IMR-90 (cell line): ENCODE measurements around the gene HMGCS2. TPM values are rescaled to one million over a fixed set of nuclear protein-coding genes. Genes with fewer than 3 reads are reported as not detected.
A peak's percentile ranks its signal among the peaks of the same experiment; 100 is the strongest.

ENCODE experiments used
- ATAC-seq: fragments of 200-7000 bp; cut with Tn5 transposase; 2 replicates; pipeline ENCODE4 v1.9.1; 2020; ENCODE audit warnings: low read depth, mild to moderate bottlenecking, moderate library complexity
- BruUV-seq: library from RNA; stranded (reverse); fragments of 400-500 nt; replicated peaks from 2 replicates; lab custom pipeline; 2021; lab: Mats Ljungman, UMichigan
- CTCF ChIA-PET: fragments of 300-600 bp; formaldehyde crosslinking; extraction: SDS; loops from one replicate; lab custom pipeline; 2021; ENCODE audit warnings: antibody characterized with exemption; lab: Yijun Ruan, JAX
- POLR2A ChIA-PET: fragments of 300-600 bp; sonication (Branson Sonifier 250); formaldehyde crosslinking; loops from one replicate; lab custom pipeline; 2022; ENCODE audit warnings: antibody characterized with exemption; ENCODE audit not compliant: unreplicated experiment; lab: Charles Lee
- DNase-seq: peaks from one replicate; pipeline ENCODE4 v3.0.0; 2013
- H2AFZ ChIP-seq: replicated peaks from 2 replicates; pipeline ENCODE3; 2013; ENCODE audit warnings: low read length, mild to moderate bottlenecking; ENCODE audit not compliant: poor library complexity
- H2AK5ac ChIP-seq: 2 replicates; pipeline ENCODE4 v1.6.1; 2013; ENCODE audit warnings: low read depth, low read length, inconsistent platforms
- H2AK9ac ChIP-seq: replicated peaks from 2 replicates; pipeline ENCODE3; 2013; ENCODE audit warnings: mild to moderate bottlenecking, low read depth, low read length, moderate library complexity; ENCODE audit not compliant: poor library complexity
- H2BK120ac ChIP-seq: 2 replicates; pipeline ENCODE4 v1.6.1; 2013; ENCODE audit warnings: low read depth, low read length, inconsistent platforms
- H2BK15ac ChIP-seq: 3 replicates; pipeline ENCODE4 v1.6.1; 2013; ENCODE audit warnings: low read depth, low read length, inconsistent platforms
- H2BK20ac ChIP-seq: 2 replicates; pipeline ENCODE4 v1.6.1; 2013; ENCODE audit warnings: low read depth, mild to moderate bottlenecking, inconsistent platforms, low read length, moderate library complexity
- H2BK5ac ChIP-seq: 2 replicates; pipeline ENCODE4 v1.6.1; 2013; ENCODE audit warnings: mild to moderate bottlenecking, low read depth, low read length, inconsistent platforms; ENCODE audit not compliant: poor library complexity, severe bottlenecking
- H3K14ac ChIP-seq: replicated peaks from 2 replicates; pipeline ENCODE4 v1.6.1; 2013; ENCODE audit warnings: low read depth, low read length, inconsistent platforms
- H3K18ac ChIP-seq: 2 replicates; pipeline ENCODE4 v1.6.1; 2013; ENCODE audit warnings: low read depth, low read length, control low read depth
- H3K23ac ChIP-seq: 2 replicates; pipeline ENCODE4 v1.6.1; 2013; ENCODE audit warnings: low read depth, low read length, inconsistent platforms
- H3K27ac ChIP-seq: 2 replicates; pipeline ENCODE4 v1.5.1; 2013; ENCODE audit warnings: mild to moderate bottlenecking, control low read depth, low read length; ENCODE audit not compliant: insufficient read depth
- H3K27me3 ChIP-seq: 2 replicates; pipeline ENCODE4 v1.6.1; 2013; ENCODE audit warnings: low read length; ENCODE audit not compliant: control insufficient read depth, insufficient read depth
- H3K36me3 ChIP-seq: 2 replicates; pipeline ENCODE4 v1.6.1; 2013; ENCODE audit warnings: low read length, mixed read lengths; ENCODE audit not compliant: control insufficient read depth, insufficient read depth
- H3K4ac ChIP-seq: 2 replicates; pipeline ENCODE4 v1.6.1; 2013; ENCODE audit warnings: low read depth, low read length, inconsistent platforms
- H3K4me1 ChIP-seq: 2 replicates; pipeline ENCODE4 v1.6.1; 2013; ENCODE audit warnings: low read length, mixed read lengths; ENCODE audit not compliant: control insufficient read depth, insufficient read depth
- H3K4me2 ChIP-seq: 2 replicates; pipeline ENCODE4 v1.6.1; 2013; ENCODE audit warnings: low read depth, mild to moderate bottlenecking, control low read depth, low read length, moderate library complexity
- H3K4me3 ChIP-seq: 2 replicates; pipeline ENCODE4 v1.5.1; 2013; ENCODE audit warnings: low read depth, mild to moderate bottlenecking, control low read depth, low read length, moderate library complexity; ENCODE audit not compliant: insufficient read depth
- H3K56ac ChIP-seq: 2 replicates; pipeline ENCODE4 v1.6.1; 2013; ENCODE audit warnings: low read length, inconsistent platforms; ENCODE audit not compliant: insufficient read depth; ENCODE audit errors: extremely low read depth
- H3K79me1 ChIP-seq, 2 experiments: 2 replicates each; pipeline ENCODE4 v1.6.1; 2013; ENCODE audit warnings: low read length in 2 of 2, inconsistent platforms in 1 of 2, low read depth in 1 of 2
- H3K9ac ChIP-seq: 2 replicates; pipeline ENCODE4 v1.6.1; 2013; ENCODE audit warnings: low read depth, low read length, control low read depth
- H3K9me1 ChIP-seq: 2 replicates; pipeline ENCODE4 v1.6.1; 2013; ENCODE audit warnings: low read length, inconsistent platforms; ENCODE audit not compliant: insufficient read depth
- H3K9me3 ChIP-seq: 2 replicates; pipeline ENCODE4 v1.6.1; 2013; ENCODE audit warnings: low read length; ENCODE audit not compliant: control insufficient read depth, insufficient read depth
- H4K20me1 ChIP-seq: 2 replicates; pipeline ENCODE4 v1.6.1; 2013; ENCODE audit warnings: low read length, inconsistent platforms; ENCODE audit not compliant: insufficient read depth
- H4K5ac ChIP-seq: 2 replicates; pipeline ENCODE4 v1.6.1; 2013; ENCODE audit warnings: mild to moderate bottlenecking, low read depth, low read length, control low read depth
- H4K8ac ChIP-seq, 2 experiments: 2 replicates each; pipeline ENCODE4 v1.6.1; 2013; ENCODE audit warnings: low read depth in 2 of 2, low read length in 2 of 2, control low read depth in 1 of 2, inconsistent platforms in 1 of 2
- H4K91ac ChIP-seq: 2 replicates; pipeline ENCODE4 v1.6.1; 2013; ENCODE audit warnings: low read depth, low read length, inconsistent platforms; ENCODE audit not compliant: insufficient read depth
- BHLHE40 ChIP-seq: fragments of 150-350 bp; IDR thresholded peaks from 2 replicates; pipeline ENCODE4 v1.6.1; 2016; ENCODE audit warnings: mild to moderate bottlenecking, low read depth, low read length
- CEBPB ChIP-seq: IDR thresholded peaks from 2 replicates; pipeline ENCODE4 v1.6.1; 2012; ENCODE audit warnings: low read depth, low read length, improper control_type of control experiment
- CHD1 ChIP-seq: IDR thresholded peaks from 2 replicates; pipeline ENCODE4 v1.6.1; 2012; ENCODE audit warnings: low read depth, low read length, improper control_type of control experiment
- CTCF ChIP-seq: conservative IDR thresholded peaks from 2 replicates; pipeline ENCODE4 v1.5.1; 2012; ENCODE audit warnings: mild to moderate bottlenecking, low read depth, low read length, improper control_type of control experiment
- FOS ChIP-seq: fragments of 150-350 bp; IDR thresholded peaks from 2 replicates; pipeline ENCODE4 v1.6.1; 2016; ENCODE audit warnings: low read depth, low read length
- MAZ ChIP-seq: IDR thresholded peaks from 2 replicates; pipeline ENCODE4 v1.6.1; 2012; ENCODE audit warnings: low read depth, mild to moderate bottlenecking, low read length, improper control_type of control experiment, moderate library complexity, borderline replicate concordance
- MXI1 ChIP-seq: IDR thresholded peaks from 2 replicates; pipeline ENCODE4 v1.6.1; 2012; ENCODE audit warnings: low read depth, mild to moderate bottlenecking, low read length, moderate library complexity, borderline replicate concordance
- POLR2A ChIP-seq: IDR thresholded peaks from 2 replicates; pipeline ENCODE4 v1.6.1; 2012; ENCODE audit warnings: mild to moderate bottlenecking, low read depth, low read length
- RAD21 ChIP-seq: IDR thresholded peaks from 2 replicates; pipeline ENCODE4 v1.6.1; 2012; ENCODE audit warnings: low read length, improper control_type of control experiment
- RCOR1 ChIP-seq: IDR thresholded peaks from 2 replicates; pipeline ENCODE4 v1.6.1; 2012; ENCODE audit warnings: mild to moderate bottlenecking, low read length, improper control_type of control experiment; ENCODE audit not compliant: insufficient replicate concordance
- SMC3 ChIP-seq: fragments of 150-350 bp; IDR thresholded peaks from 2 replicates; pipeline ENCODE4 v1.6.1; 2016; ENCODE audit warnings: low read depth, mild to moderate bottlenecking, antibody characterized with exemption, low read length, moderate library complexity
- WGBS, 2 experiments: methylation state at CpG; one replicate each; pipeline versions ENCODE4 v1.1.5 to v1.1.7; 2013; ENCODE audit warnings: missing lambda C conversion rate in 2 of 2; ENCODE audit not compliant: insufficient read length in 1 of 2; ENCODE audit errors: extremely low coverage in 2 of 2; 5-methylcytosine and 5-hydroxymethylcytosine counted together
- dilution Hi-C: fragments of 300-500 bp; cut with HindIII; formaldehyde crosslinking; loops from one replicate; pipeline ENCODE4 v1.14.3; 2018; ENCODE audit warnings: low sequenced_read_pairs; ENCODE audit not compliant: unreplicated experiment
- in situ Hi-C: fragments of 300-500 bp; cut with MboI; formaldehyde crosslinking; loops from 3 replicates; pipeline ENCODE4 v1.14.3; 2019; ENCODE audit warnings: low sequenced_read_pairs, inconsistent platforms, mixed read lengths
- intact Hi-C: fragments of 100-400 bp; cut with micrococcal nuclease; formaldehyde crosslinking; loops from 2 replicates; pipeline ENCODE4 v1.10.0; 2022
- polyA plus RNA-seq, 3 experiments: library from polyadenylated mRNA; depleted of rRNA; stranded (reverse); fragments of >200 nt; gene quantifications; 2 replicates each; pipeline ENCODE4 v1.2.3, GENCODE V29; 2012; ENCODE audit warnings: low replicate concordance in 1 of 3
- total RNA-seq: library from RNA; depleted of rRNA; stranded (reverse); fragments of >200 nt; gene quantifications from 2 replicates; pipeline ENCODE4 v1.2.3, GENCODE V29; 2012
- TF ChIP-seq, protein P1 (sequence below): fragments of 150-350 bp; IDR thresholded peaks from 2 replicates; pipeline ENCODE4 v1.6.1; 2016; ENCODE audit warnings: low read depth, mild to moderate bottlenecking, low read length, moderate library complexity, borderline replicate concordance

The HMGCS2 gene
- total and polyA plus RNA-seq, 2 of the 4 experiments (the other 2 are of a cell fraction): not detected

GRCh38 chr1:119794230-119794875 is 25.6 kb upstream of the HMGCS2 start:
- Histone ChIP-seq H2AK5ac (no peak overlapping the region), H3K79me1 (no peaks in the 10 kb centered on the region), H3K27me3 (no peaks in the 10 kb centered on the region), H3K9me3 (no peaks in the 10 kb centered on the region), H2AK9ac (no peak overlapping the region), H2BK20ac (no peak overlapping the region), H3K14ac (no peak overlapping the region), H3K4ac (no peak overlapping the region), H2AFZ (no peak overlapping the region), H4K5ac (no peak overlapping the region), H3K27ac (no peak overlapping the region), H3K4me2 (no peak overlapping the region), H3K4me3 (no peak overlapping the region), H3K23ac (no peak overlapping the region), H4K91ac (no peak overlapping the region), H3K56ac (no peak overlapping the region), H4K20me1 (peaks cover 6% of the 10 kb centered on the region; the same call in 1 of the 2 replicates), H2BK15ac (no peak overlapping the region), H3K9me1 (peaks cover 7% of the 10 kb centered on the region; the same call in 1 of the 2 replicates), H2BK120ac (no peak overlapping the region), H3K9ac (no peak overlapping the region), H3K18ac (no peak overlapping the region), H2BK5ac (no peak overlapping the region), H4K8ac (no peak overlapping the region), H3K4me1 (peaks cover 13% of the 10 kb centered on the region), H3K36me3 (no peaks in the 10 kb centered on the region)
- BruUV-seq: no TSS peak
- dilution Hi-C loops: no loop called here
- ATAC-seq (peak; percentile 10), DNase-seq (peak; percentile 28)
- 63% methylated on average over 2 of the region's 8 CpGs; no CpG with 5 or more reads in 1 of the 2 experiments for WGBS, 2 experiments
- POLR2A ChIA-PET: no interaction called here
- TF ChIP-seq FOS (no peak), CTCF (no peak), SMC3 (no peak), MAZ (no peak), BHLHE40 (no peak), CHD1 (no peak), MXI1 (no peak), RAD21 (no peak), CEBPB (no peak), RCOR1 (no peak), POLR2A (no peak)
- TF ChIP-seq, protein P1, sequence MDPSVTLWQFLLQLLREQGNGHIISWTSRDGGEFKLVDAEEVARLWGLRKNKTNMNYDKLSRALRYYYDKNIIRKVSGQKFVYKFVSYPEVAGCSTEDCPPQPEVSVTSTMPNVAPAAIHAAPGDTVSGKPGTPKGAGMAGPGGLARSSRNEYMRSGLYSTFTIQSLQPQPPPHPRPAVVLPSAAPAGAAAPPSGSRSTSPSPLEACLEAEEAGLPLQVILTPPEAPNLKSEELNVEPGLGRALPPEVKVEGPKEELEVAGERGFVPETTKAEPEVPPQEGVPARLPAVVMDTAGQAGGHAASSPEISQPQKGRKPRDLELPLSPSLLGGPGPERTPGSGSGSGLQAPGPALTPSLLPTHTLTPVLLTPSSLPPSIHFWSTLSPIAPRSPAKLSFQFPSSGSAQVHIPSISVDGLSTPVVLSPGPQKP: no peak
- in situ Hi-C loops: no loop called here
- CTCF ChIA-PET: interaction anchor here (1.2 kb wide), 1 partner anchor 14 kb away, joined by 4 read pairs; no protein-coding TSS in a partner anchor
- intact Hi-C loops: no loop called here
